GM12892 (cell line): ENCODE data around the gene OLFML2B.

Source experiments
- POLR2AphosphoS5 ChIP-seq: IDR thresholded peaks from 2 replicates; pipeline ENCODE4 v1.6.1; 2011; ENCODE audit warnings: low read depth, low read length, control low read depth
- TAF1 ChIP-seq: IDR thresholded peaks from 2 replicates; pipeline ENCODE4 v1.6.1; 2011; ENCODE audit warnings: low read depth, mild to moderate bottlenecking, control low read depth, low read length, borderline replicate concordance

- TF ChIP-seq POLR2AphosphoS5 = no peak
- no peak for TF ChIP-seq TAF1
Measured at GRCh38 chr1:161958425-161958824, 65.2 kb downstream of the OLFML2B start.
